Left ventricle myocardium superior (tissue), 1 donor: ENCODE measurements around the gene TRPM3. TPM values are rescaled to one million over a fixed set of nuclear protein-coding genes. Genes with fewer than 3 reads are reported as not detected.
"Not testable (repeated sequence)": the region's sequence is repeated elsewhere in the genome, so short reads cannot be mapped to it uniquely, and the experiment has no call there.

Experiments
- ATAC-seq: fragments of 200-7000 bp; cut with Tn5 transposase; one replicate; pipeline ENCODE4 v1.9.1; 2020; ENCODE audit warnings: mild to moderate bottlenecking, moderate library complexity
- DNase-seq: peaks from one replicate; pipeline ENCODE4 v3.0.0-alpha.2; 2020
- intact Hi-C: fragments of 100-400 bp; cut with micrococcal nuclease; formaldehyde crosslinking; loops from one replicate; pipeline ENCODE4 v1.11.0; 2022
- total RNA-seq: library from RNA; stranded (reverse); fragmentation: NEBNext Ultra II Directional; extraction: Animal tissue kit (Norgen Biotek cat#: 25700); gene quantifications from one replicate; pipeline ENCODE4 v1.2.1, GENCODE V29; 2021
- donor health status: DM: no; HTN: yes; CAD: no; lungs with severe emphysema.

TRPM3 gene
- total RNA-seq, 1 donor from 2014 or later = 0.35 TPM

DNA sequence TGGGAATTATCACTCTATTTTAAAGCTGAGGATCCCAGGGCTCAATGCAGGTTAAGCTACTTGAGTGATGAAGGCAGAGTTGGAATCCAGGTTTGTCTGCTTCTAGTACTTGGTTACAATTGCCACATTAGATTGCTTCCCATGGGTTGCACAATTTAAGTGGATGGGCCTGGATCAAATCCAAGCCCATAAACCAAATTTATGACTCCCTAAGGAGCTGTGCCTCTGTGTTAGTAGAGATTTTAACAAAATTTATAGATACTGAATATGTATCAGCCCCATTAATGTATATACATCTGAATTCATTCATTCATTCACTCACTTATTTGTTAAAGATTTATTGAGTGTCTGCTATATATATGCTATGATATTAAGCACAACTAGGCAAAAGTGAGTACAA is 374.7 kb downstream of the TRPM3 start:
- DNase-seq = no peak
- no peak for ATAC-seq
- intact Hi-C loops = no loop called here

DNA sequence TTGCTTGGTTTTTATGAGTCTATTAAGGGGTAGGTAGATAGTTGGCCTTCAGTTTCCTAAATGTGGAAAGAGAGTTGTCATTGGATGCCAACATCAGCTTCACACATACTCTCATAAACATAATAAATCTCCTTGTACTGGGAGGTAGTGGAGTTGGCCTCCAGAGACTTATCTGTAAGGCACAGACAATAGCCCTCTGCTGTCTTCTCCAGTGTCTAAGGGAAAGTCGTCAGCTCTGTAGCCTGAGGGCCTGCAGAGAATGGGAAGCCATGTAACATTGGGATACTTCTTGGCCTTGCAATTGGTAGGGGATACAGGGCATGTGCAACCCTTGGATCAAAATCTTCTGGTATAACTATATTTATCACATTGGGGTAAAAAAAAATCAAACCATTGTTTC is 375.1 kb downstream of the TRPM3 start:
- ATAC-seq = no peak
- DNase-seq = no peak
- intact Hi-C loops = no loop called here

DNA sequence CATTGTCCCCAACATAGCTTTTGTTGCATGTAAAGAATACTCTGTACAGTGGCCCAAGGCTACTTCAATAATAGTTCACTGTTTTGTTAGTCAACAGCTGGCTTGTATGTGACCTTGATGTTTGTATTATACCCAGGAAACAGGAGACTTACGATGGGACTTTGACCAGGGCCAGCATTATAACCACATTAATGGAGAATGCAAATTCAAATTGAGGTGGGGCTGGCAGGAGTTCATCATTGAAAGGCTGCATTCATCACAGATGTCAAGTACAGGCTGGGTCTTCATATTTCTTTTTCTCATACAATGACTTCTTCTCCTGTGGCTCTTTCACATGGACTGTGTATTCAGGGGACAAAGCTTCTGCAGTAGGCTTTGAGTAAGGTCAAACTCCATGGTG is 396.6 kb downstream of the TRPM3 start:
- ATAC-seq, DNase-seq, intact Hi-C loops: not testable (repeated sequence)

DNA sequence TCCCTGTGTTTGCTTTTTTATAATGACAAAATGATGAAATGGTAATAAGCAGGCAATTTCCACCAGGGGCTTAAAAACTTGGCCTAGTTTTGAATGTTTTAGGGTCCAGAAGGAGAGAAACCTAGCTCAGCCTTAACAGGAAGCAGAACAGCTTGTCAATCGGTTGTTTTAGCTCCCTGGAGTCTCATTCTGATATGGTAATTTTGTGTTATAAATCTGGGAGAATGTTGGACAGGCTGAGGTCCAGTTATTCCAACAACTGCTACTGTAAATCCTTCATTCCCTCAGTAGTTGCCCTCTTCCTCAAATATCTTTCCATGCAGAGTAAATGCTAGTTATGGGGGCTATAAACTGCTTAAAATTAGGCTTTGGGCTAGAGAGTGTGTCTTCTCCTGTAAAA is 397.4 kb downstream of the TRPM3 start:
- DNase-seq, intact Hi-C loops, ATAC-seq: not testable (repeated sequence)

DNA sequence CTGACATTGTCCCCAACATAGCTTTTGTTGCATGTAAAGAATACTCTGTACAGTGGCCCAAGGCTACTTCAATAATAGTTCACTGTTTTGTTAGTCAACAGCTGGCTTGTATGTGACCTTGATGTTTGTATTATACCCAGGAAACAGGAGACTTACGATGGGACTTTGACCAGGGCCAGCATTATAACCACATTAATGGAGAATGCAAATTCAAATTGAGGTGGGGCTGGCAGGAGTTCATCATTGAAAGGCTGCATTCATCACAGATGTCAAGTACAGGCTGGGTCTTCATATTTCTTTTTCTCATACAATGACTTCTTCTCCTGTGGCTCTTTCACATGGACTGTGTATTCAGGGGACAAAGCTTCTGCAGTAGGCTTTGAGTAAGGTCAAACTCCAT is 414.6 kb downstream of the TRPM3 start:
- intact Hi-C loops, DNase-seq, ATAC-seq: not testable (repeated sequence)

DNA sequence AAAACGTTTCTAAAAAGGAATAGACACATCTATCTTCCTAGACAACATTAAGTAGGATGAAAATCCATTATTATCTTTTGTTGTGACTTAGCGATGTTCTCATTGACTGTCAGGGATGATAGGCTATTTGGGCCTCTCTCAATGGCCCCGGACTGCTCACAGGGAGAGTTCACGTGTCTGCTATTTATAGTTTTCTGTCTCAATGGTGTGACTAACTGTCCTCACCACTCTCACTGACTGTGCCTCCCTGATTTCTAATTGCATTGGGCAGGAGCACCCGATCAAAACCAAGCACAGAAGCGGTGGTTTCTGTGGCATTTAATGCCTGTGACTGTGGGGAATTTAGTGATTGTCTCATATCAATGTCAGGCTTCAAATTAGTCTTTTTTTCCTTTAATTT is 420.3 kb downstream of the TRPM3 start:
- ATAC-seq (peak; percentile 82), DNase-seq (no peak)
- intact Hi-C loops = no loop called here

DNA sequence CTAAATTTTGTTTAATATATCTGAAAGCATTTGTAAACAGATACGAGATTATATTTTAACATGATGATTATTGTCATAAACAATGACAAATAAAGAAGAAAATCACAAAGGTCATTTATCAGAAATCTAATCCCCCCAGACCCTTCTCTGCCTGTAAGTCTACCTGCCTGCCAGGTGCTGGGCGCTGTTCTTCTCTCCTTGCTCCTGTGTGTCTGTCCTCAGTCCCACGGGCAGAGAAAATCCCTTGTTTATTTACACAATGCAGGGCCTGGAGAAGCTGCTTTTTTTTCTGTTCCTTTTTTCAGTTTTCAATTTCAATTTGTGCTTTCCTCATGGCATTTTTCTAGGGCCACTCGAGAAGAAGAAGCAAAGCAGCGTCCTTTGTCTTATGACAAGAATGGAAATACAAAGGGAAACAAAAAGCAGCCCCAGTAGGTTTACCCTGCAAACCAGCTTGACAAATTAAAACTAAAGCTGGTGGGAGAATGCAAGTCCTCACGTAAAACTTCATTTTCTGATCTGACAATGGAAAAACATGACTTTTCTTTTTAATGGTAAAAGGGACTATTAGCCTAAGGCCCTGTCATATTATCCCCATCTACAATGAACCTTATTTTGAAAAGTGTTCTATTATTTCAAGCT is 424.6 kb downstream of the TRPM3 start:
- intact Hi-C loops = no loop called here
- DNase-seq (no peak), ATAC-seq (no peak)

DNA sequence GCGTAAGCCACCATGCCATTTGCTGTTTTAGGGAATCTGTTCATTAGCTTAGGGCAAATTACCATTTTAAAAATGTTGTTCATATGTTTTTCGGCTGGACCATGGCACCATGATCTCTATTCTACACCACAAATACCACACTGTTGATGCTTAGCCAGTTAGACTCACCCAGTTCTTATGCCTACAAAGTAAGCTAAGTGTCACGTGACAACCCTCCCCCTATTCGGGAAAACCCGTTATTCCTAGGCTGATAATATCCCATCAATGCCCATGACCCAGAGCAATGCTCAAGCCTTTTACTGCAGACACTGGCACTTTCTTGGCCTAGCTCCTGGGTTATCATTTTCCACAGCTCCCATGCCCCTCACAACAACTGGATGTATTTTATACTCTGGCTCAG is 426.7 kb downstream of the TRPM3 start:
- ATAC-seq (no peak), DNase-seq (no peak)
- intact Hi-C loops = no loop called here

DNA sequence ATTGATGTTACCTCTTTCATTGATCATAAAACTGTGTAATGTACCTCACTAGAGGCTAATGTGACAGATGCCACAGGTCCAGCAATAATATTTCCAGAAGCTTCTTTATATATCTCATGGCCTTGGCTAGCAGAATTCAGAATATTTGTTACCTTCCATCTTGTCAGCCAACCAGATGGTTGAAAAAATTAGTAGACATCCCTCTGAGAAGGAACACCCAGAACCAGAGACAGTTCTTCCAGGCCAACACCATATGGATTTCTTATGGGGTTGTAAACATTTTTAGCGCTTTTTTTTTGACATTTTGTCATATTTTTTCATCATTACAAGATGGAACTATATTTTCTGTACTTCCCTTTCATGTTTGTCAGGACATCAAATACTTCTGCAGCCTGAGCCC is 428.2 kb downstream of the TRPM3 start:
- intact Hi-C loops = no loop called here

DNA sequence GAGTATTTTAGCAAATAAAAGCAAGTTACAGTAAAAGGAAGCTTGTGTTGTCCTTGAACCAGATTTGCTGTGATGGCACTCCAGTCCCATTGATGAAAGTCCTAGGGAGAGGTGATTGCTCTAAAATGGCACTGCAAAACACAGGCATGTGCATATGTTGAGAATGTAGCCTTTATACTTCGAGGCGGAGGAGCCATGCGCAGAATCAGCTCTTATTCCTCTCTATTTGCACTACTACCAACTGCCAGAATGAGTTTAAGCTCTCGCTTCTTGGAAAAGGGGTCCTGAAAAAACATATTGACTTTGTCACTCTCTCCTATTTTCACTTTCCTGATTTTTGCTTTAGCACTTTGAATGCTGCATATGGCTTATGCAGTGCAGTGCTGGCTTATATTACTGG is 429.0 kb downstream of the TRPM3 start:
- ATAC-seq = no peak
- no peak for DNase-seq
- intact Hi-C loops = no loop called here

More for the DNA sequence above, 428.2 kb downstream of the TRPM3 start:
- no peak for ATAC-seq
- DNase-seq = no peak

DNA sequence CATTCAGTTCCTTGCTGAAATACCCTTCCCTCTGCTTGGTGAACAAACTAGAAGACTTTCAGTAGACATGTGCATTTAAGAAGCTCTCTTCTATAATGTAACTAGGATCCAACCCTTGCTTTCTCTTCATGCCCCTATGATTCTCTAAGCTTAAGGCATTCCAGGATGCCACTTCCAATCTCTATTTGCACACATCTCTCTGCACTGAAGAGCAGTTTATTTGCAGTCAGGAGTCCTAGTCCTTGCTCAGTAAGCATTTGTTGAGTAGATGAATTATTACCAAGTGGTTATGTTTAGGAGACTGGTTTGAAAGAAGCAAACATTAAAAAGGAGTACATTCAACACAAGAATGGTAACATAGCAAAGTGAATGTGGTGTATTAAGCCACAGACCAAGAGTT is 432.7 kb downstream of the TRPM3 start:
- no peak for ATAC-seq
- DNase-seq = no peak
- intact Hi-C loops = no loop called here

DNA sequence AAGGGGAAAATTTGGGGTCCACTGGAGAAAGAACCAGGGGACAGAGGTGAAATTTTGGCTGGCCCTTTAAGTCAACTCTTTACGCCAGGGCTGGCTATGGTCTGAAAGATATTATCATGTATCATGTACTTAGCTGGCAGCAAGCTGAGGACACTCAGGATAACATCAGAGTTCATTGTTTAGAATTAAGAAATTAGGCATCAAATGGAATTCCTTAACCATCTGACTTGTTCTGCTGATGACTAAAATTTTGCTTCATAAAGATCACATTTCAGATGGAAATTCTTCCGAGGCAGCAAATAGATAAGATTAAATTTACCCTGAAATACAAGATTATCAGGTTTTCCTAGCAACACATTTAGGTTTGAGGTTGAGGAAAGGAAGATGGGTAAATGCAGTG is 437.6 kb downstream of the TRPM3 start:
- DNase-seq (no peak), ATAC-seq (no peak)
- intact Hi-C loops = no loop called here

DNA sequence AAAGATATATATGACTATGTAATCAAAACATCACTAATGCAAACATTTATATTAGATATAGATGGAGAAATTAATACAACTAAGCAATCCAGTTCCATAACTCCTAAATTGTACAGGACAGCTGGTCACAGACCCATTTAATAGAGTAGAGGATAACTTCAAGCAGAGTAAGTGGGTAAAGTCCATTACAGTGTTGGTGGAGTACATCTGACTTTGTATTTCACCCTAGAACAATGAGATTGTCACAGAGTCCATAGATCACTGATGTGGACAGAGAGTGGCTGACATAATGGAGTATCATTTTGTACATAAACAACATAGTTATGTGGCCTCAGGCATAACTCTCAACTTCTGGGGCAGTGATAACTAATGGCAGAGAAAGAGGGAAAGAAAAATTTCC is 439.1 kb downstream of the TRPM3 start:
- DNase-seq = no peak
- intact Hi-C loops = no loop called here

DNA sequence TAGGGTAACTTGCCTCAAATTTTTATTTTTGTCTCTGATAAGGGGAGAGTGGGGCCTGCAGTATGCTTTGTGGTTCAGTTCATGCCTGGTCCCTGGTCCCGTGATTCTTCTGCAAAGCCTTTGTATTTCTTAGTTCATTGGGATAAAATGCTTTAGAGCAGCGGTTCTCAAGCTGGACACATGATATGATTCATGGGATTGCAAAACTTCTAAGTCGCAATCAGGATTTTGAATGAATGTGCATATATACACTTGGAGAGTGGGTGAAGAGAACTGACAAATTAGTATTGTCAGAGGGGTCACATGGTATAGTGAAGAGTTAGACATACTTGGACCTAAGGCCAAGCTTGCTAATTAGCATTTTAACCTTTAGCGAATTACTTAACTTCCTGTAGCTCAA is 441.6 kb downstream of the TRPM3 start:
- DNase-seq (no peak), ATAC-seq (no peak)
- intact Hi-C loops = no loop called here

More for the DNA sequence above, 439.1 kb downstream of the TRPM3 start:
- ATAC-seq = no peak

DNA sequence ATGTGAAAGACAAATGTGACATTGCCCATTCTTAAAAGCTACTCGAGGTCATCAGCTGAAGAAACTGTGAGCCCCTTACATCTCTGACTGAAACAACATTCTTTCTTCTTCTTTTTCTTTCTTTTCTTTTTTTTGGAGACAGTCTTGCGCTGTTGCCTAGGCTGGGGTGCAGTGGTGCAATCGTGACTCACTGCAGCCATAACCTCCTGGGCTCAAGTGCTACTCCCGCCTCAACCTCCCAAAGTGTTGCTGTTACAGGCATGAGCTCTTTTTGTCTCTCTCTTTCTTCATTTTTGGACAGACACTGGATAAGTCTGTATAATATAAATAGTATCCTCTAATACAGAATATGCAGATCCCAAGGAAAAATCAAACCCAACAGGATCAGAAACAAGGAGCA is 443.3 kb downstream of the TRPM3 start:
- DNase-seq (no peak), ATAC-seq (no peak)
- intact Hi-C loops = no loop called here

DNA sequence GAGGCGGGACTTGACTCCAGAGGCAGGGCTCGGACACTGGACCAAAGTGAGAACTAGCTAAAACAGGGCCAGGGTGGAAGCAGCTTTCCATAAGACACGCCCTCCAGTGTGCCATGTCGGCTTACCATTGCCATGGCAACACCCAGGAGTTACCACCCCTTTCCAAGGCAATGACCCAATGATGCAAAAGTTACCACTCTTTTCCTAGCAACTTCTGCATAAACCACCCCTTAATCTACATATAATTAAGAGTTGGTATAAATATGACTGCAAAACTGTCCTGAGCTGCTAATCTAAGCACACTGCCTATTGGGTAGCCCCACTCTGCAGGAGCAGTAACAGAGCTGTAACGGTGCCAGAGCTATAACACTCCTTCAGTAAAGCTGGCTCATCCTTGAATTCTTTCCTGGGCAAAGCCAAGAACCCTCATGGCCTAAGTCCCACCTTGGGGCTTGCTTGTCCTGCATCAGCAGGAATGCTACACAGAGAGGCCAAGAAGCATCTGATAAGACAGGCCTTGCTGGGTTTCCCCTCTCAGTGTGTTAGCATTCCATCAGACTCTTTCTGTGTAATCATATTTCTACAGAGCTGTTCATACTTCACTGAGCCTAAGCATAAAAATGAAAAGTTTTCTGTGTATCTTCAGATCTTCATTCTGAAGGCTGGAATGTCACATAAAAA is 444.2 kb downstream of the TRPM3 start:
- no peak for ATAC-seq

DNA sequence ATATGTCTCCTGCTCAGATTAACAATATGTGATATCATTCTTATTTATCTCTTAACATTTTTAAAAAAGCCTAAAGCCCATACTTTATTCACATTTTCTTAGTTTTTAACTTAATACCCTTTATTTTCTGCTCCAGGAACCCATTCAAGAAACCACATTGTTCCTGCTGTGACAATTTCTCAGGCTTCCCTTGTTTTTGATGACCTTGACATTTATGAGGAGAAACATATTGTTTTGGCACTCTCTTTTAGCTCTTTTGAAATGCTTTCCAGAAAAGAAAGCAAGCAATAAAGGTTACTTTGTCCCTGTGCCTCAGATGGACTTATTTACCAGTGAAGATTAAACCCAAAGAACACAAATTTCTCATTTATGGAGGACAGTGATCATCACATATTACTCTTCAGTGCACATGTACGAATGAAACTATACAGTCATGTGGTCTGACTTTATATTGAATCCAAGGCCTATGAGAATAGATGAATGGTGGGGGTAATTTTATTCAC is 445.5 kb downstream of the TRPM3 start:
- no peak for DNase-seq
- no peak for ATAC-seq
- intact Hi-C loops = no loop called here

More for the DNA sequence above, 444.2 kb downstream of the TRPM3 start:
- DNase-seq = no peak
- intact Hi-C loops = no loop called here

DNA sequence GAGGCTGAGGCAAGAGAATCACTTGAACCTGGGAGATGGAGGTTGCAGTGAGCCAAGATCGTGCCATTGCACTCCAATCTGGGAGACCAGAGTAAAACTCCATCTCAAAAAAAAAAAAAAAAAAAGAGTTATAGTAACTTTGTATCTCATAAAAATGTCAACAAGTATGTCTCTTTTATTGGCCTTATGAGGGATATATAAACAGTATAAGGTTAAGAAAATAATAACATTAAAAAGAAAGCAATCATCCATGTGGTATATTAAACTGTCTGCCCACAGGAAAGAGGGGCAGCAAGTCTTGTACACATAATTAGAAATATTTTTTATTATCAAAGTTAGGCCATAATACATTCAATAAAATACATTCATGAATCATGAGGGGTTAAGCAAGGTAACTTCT is 447.6 kb downstream of the TRPM3 start:
- intact Hi-C loops = no loop called here
- DNase-seq (no peak), ATAC-seq (no peak)

DNA sequence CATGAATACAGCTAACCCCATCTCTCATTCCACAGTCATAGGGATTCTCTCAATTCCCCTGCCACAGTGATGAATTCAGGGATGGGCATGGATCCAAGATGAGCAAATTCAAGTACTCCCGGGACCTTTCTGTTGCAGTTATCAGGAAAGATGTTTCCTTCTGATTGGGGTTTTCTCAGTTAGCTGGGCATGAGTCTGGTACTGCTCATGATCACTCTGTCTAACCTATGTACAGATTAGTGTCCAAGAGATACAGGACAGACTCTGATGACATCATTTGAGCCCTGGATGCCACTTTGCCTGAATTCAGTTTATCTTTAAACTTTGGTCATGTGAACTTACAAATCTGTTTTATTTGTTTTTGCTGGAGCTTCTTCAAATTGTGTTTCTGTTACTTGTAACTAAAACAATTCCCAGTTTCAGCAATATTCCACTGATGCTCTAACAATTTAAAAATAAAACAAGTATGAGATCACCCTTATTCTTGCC is 449.2 kb downstream of the TRPM3 start:
- intact Hi-C loops = no loop called here
- no peak for ATAC-seq
- DNase-seq = no peak

DNA sequence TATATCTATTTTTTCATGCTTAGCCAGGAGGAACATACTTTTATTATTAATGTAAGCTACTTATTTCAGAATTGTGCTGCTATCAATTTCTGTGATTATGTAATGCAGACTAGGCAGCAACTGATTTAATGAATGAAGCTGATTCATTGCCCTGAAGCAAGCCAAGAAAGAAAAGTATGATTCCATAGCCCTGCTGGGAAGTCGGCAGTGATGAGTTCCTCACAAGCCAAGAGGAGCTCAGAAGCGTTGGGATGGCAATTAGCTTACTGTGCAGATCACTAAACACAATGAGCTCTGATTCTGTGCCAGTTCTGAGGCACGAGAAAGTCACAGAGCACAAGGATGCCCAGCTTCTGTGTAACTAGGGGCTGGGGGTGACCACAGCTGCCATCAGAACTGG is 452.7 kb downstream of the TRPM3 start:
- intact Hi-C loops = no loop called here
- DNase-seq (no peak), ATAC-seq (peak; percentile 37)

DNA sequence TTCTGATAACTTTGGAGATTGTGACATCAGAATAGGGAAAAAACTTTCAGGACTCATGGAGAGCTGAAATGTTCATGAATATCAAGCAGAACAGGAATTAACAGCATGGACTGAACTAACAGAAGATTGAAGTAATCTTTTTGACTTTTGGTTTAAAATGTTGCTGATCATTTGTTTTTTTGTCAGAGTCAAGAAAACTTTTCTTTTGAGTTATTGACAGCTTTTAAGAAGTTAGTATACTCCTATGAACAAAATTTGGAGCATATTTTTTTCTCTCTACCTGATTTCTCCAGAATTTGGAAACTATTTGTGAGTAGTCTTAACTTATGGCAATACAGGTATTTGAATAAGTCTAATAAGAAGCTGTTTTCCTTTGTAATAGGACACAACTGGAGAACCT is 462.7 kb downstream of the TRPM3 start:
- intact Hi-C loops = no loop called here
- DNase-seq = no peak
- no peak for ATAC-seq
